GM19238 (cell line): ENCODE measurements around the gene DTNBP1.

Experiments used
- DNase-seq: peaks from one replicate; pipeline ENCODE4 v3.0.0; 2011; ENCODE audit warnings: low spot score; ENCODE audit not compliant: insufficient read length

Gene DTNBP1

GRCh38 chr6:15662326-15663129 lies at the start of gene DTNBP1:
Gene DTNBP1, minus strand, starts transcription at chr6:15663028. Its CDS starts 159 bp downstream, at chr6:15662869.
- DNase-seq: peak; percentile 87

- no peak for DNase-seq
These were observed 46.9 kb upstream of the DTNBP1 start for GRCh38 chr6:15709651-15710269.

GRCh38 chr6:15708231-15708630 lies 45.4 kb upstream of the DTNBP1 start:
- no peak for DNase-seq

GRCh38 chr6:15705981-15706380 lies 43.2 kb upstream of the DTNBP1 start:
- DNase-seq: no peak

GRCh38 chr6:15698471-15698870 lies 35.6 kb upstream of the DTNBP1 start:
- no peak for DNase-seq

- no peak for DNase-seq
These were observed 35.1 kb upstream of the DTNBP1 start for GRCh38 chr6:15697895-15698294.

- DNase-seq: peak; percentile 75
These were observed 28.5 kb upstream of the DTNBP1 start for GRCh38 chr6:15691250-15691869.

GRCh38 chr6:15690510-15690909 lies 27.7 kb upstream of the DTNBP1 start:
- no peak for DNase-seq

GRCh38 chr6:15689586-15690482 lies 27.0 kb upstream of the DTNBP1 start:
- no peak for DNase-seq

GRCh38 chr6:15685619-15686018 lies 22.8 kb upstream of the DTNBP1 start:
- no peak for DNase-seq

- DNase-seq: no peak
These were observed 20.4 kb upstream of the DTNBP1 start for GRCh38 chr6:15682965-15683822.

GRCh38 chr6:15681946-15682345 lies 19.1 kb upstream of the DTNBP1 start:
- no peak for DNase-seq

GRCh38 chr6:15678514-15678913 lies 15.7 kb upstream of the DTNBP1 start:
- DNase-seq: no peak

GRCh38 chr6:15677822-15678221 lies 15.0 kb upstream of the DTNBP1 start:
- DNase-seq: no peak

- no peak for DNase-seq
These were observed 12.8 kb upstream of the DTNBP1 start for GRCh38 chr6:15675536-15676220.

- no peak for DNase-seq
These were observed 12.0 kb upstream of the DTNBP1 start for GRCh38 chr6:15674690-15675386.

GRCh38 chr6:15673666-15674065 lies 10.8 kb upstream of the DTNBP1 start:
- DNase-seq: no peak

GRCh38 chr6:15672818-15673217 lies 10.0 kb upstream of the DTNBP1 start:
- no peak for DNase-seq

- no peak for DNase-seq
These were observed 9.5 kb upstream of the DTNBP1 start for GRCh38 chr6:15672291-15672690.
